ENCODE data around the gene FBXL15.

DNA sequence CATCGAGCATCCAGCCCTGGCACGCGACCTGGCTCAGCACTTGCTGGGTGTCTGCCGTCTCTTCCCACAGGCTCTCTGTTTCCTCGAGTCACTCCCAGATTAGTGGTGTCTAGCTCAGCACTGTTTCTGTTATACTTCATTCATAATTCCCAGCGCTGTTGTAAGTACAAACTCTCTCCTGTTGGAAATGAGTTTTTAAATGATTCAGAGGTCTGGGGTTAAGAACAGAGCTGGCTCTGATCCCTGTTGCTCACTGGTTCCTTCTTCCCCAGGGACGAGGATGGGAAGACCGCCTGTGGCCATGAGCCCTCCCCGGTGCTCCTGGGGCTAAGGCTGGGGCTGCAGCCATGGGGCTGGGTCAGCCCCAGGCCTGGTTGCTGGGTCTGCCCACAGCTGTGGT, 48.0 kb downstream of the FBXL15 start:
- TF ChIP-seq, protein P1, sequence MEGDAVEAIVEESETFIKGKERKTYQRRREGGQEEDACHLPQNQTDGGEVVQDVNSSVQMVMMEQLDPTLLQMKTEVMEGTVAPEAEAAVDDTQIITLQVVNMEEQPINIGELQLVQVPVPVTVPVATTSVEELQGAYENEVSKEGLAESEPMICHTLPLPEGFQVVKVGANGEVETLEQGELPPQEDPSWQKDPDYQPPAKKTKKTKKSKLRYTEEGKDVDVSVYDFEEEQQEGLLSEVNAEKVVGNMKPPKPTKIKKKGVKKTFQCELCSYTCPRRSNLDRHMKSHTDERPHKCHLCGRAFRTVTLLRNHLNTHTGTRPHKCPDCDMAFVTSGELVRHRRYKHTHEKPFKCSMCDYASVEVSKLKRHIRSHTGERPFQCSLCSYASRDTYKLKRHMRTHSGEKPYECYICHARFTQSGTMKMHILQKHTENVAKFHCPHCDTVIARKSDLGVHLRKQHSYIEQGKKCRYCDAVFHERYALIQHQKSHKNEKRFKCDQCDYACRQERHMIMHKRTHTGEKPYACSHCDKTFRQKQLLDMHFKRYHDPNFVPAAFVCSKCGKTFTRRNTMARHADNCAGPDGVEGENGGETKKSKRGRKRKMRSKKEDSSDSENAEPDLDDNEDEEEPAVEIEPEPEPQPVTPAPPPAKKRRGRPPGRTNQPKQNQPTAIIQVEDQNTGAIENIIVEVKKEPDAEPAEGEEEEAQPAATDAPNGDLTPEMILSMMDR (IDR thresholded peaks at IDR 0.05), result no peak
- TF ChIP-seq EZH2 (IDR thresholded peaks at IDR 0.05; ENCODE audit: borderline replicate concordance, insufficient read depth, low read depth, low read length, poor library complexity, severe bottlenecking), result no peak

Measured in B cell (primary cell).